ENCODE data around the gene PRKCZ.

DNA sequence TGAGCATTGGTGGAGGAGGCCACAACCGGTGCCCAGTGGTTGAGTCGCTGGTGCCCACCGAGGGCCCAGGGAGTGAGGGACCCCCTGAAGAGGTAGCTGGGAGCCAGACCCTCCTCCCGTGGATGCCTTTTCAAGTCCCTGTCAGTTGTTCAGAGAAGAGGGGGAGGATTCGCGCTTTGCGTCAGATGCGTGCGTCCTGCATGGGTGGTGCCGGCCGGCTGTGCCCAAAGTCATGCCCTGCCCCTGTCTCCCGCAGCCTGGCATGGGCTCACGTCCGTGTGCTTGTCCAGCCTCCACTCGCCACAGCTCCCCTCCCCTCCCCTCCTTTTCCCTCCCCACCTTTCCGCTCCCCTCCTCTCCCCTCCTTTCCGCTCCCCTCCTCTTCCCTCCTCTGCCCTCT is 45.2 kb downstream of the PRKCZ start:
- TF ChIP-seq, protein P1, sequence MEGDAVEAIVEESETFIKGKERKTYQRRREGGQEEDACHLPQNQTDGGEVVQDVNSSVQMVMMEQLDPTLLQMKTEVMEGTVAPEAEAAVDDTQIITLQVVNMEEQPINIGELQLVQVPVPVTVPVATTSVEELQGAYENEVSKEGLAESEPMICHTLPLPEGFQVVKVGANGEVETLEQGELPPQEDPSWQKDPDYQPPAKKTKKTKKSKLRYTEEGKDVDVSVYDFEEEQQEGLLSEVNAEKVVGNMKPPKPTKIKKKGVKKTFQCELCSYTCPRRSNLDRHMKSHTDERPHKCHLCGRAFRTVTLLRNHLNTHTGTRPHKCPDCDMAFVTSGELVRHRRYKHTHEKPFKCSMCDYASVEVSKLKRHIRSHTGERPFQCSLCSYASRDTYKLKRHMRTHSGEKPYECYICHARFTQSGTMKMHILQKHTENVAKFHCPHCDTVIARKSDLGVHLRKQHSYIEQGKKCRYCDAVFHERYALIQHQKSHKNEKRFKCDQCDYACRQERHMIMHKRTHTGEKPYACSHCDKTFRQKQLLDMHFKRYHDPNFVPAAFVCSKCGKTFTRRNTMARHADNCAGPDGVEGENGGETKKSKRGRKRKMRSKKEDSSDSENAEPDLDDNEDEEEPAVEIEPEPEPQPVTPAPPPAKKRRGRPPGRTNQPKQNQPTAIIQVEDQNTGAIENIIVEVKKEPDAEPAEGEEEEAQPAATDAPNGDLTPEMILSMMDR (IDR thresholded peaks at IDR 0.05; ENCODE audit: low read depth, low read length) = no peak
- no peak for TF ChIP-seq POLR2A (IDR thresholded peaks at IDR 0.05; ENCODE audit: extremely low read depth, insufficient read length)

All from NB4 (cell line).